Progenitor cell of endocrine pancreas (in vitro differentiated cells): ENCODE results near the gene PRKCH. TPM values are rescaled to one million over a fixed set of nuclear protein-coding genes. Genes with fewer than 3 reads are reported as not detected.

Experiments used
- DNase-seq: peaks from one replicate; pipeline ENCODE4 v3.0.0; 2021; ENCODE audit warnings: low spot score; ENCODE audit not compliant: unreplicated experiment
- H3K27ac Mint-ChIP-seq: 2 replicates; pipeline ENCODE4 v1.8.0; 2021; ENCODE audit warnings: mild to moderate bottlenecking, moderate library complexity, mixed read lengths
- H3K27me3 Mint-ChIP-seq: 2 replicates; pipeline ENCODE4 v1.8.0; 2021; ENCODE audit warnings: mixed read lengths
- H3K36me3 Mint-ChIP-seq: 2 replicates; pipeline ENCODE4 v1.8.0; 2022; ENCODE audit warnings: mixed read lengths; ENCODE audit not compliant: insufficient read depth
- H3K4me1 Mint-ChIP-seq: 2 replicates; pipeline ENCODE4 v1.8.0; 2021; ENCODE audit warnings: low read depth, mixed read lengths
- H3K4me3 Mint-ChIP-seq: 2 replicates; pipeline ENCODE4 v1.8.0; 2021; ENCODE audit warnings: low read depth, mild to moderate bottlenecking, moderate library complexity, mixed read lengths
- H3K9me3 Mint-ChIP-seq: 2 replicates; pipeline ENCODE4 v1.8.0; 2021; ENCODE audit warnings: low read depth, mixed read lengths
- CTCF ChIP-seq: fragments of 200-600 bp; sonication (generic); IDR thresholded peaks from one replicate; pipeline ENCODE4 v1.5.0; 2021; ENCODE audit warnings: antibody characterized with exemption, mild to moderate bottlenecking; ENCODE audit not compliant: unreplicated experiment
- total RNA-seq: library from RNA; stranded (reverse); gene quantifications from 2 replicates; pipeline ENCODE4 v1.2.1, GENCODE V29; 2021

Gene PRKCH
- total RNA-seq, 1 donor from 2014 or later, result 4.5 TPM

GRCh38 chr14:61375218-61375617 lies 53.8 kb downstream of the PRKCH start:
- no peaks in the 10 kb centered on the region for H3K27me3 Mint-ChIP-seq
- peaks cover 5% of the 10 kb centered on the region for H3K4me1 Mint-ChIP-seq
- DNase-seq, result no peak
- no peak for TF ChIP-seq CTCF
- H3K4me3 Mint-ChIP-seq, result no peak overlapping the region
- H3K36me3 Mint-ChIP-seq, result peaks cover 18% of the 10 kb centered on the region
- H3K9me3 Mint-ChIP-seq, result peaks cover 33% of the 10 kb centered on the region
- H3K27ac Mint-ChIP-seq, result no peak overlapping the region

GRCh38 chr14:61376314-61376713 lies 54.9 kb downstream of the PRKCH start:
- no peak for DNase-seq
- Mint-ChIP-seq H3K27ac (no peak overlapping the region), H3K9me3 (peaks cover 33% of the 10 kb centered on the region), H3K36me3 (peaks cover 18% of the 10 kb centered on the region), H3K4me1 (peaks cover 5% of the 10 kb centered on the region), H3K27me3 (no peaks in the 10 kb centered on the region), H3K4me3 (no peak overlapping the region)
- no peak for TF ChIP-seq CTCF

- Mint-ChIP-seq H3K36me3 (peaks cover 18% of the 10 kb centered on the region), H3K27me3 (no peaks in the 10 kb centered on the region), H3K27ac (no peak overlapping the region), H3K9me3 (peaks cover 29% of the 10 kb centered on the region), H3K4me3 (no peak overlapping the region), H3K4me1 (peaks cover 5% of the 10 kb centered on the region)
- no peak for DNase-seq
- TF ChIP-seq CTCF, result no peak
Measured at GRCh38 chr14:61377749-61378148, 56.4 kb downstream of the PRKCH start.

GRCh38 chr14:61379639-61380184 lies 58.3 kb downstream of the PRKCH start:
- peaks cover 15% of the 10 kb centered on the region for H3K9me3 Mint-ChIP-seq
- no peak overlapping the region for H3K27ac Mint-ChIP-seq
- H3K4me1 Mint-ChIP-seq, result peaks cover 5% of the 10 kb centered on the region
- H3K27me3 Mint-ChIP-seq, result no peaks in the 10 kb centered on the region
- TF ChIP-seq CTCF, result no peak
- peaks cover 12% of the 10 kb centered on the region for H3K36me3 Mint-ChIP-seq
- DNase-seq, result no peak
- no peak overlapping the region for H3K4me3 Mint-ChIP-seq

GRCh38 chr14:61380984-61381383 lies 59.6 kb downstream of the PRKCH start:
- DNase-seq, result no peak
- H3K4me1 Mint-ChIP-seq, result peaks cover 5% of the 10 kb centered on the region
- peak; percentile 18 for TF ChIP-seq CTCF
- peaks cover 6% of the 10 kb centered on the region for H3K9me3 Mint-ChIP-seq
- H3K27ac Mint-ChIP-seq, result no peak overlapping the region
- H3K36me3 Mint-ChIP-seq, result peaks cover 4% of the 10 kb centered on the region
- H3K4me3 Mint-ChIP-seq, result no peak overlapping the region
- no peaks in the 10 kb centered on the region for H3K27me3 Mint-ChIP-seq
